Activated T-cell treated with anti-CD3 and anti-CD28 coated beads, Interleukin-2, amount 50 U/mL, for 1 hour (primary cell): ENCODE results near the gene DZIP3.

Source experiments
- DNase-seq: peaks from one replicate; pipeline ENCODE4 v3.0.0-alpha.2; 2020

Gene DZIP3

GRCh38 chr3:108589081-108589997 is at the start of gene DZIP3, which contains the start of gene CIP2A:
Gene DZIP3, plus strand, starts transcription at chr3:108589722. Its CDS starts 15,685 bp downstream, at chr3:108605407.
Gene CIP2A, minus strand, starts transcription at chr3:108589438. Its CDS starts 63 bp downstream, at chr3:108589375.
- peak; percentile 85 for DNase-seq

DNA sequence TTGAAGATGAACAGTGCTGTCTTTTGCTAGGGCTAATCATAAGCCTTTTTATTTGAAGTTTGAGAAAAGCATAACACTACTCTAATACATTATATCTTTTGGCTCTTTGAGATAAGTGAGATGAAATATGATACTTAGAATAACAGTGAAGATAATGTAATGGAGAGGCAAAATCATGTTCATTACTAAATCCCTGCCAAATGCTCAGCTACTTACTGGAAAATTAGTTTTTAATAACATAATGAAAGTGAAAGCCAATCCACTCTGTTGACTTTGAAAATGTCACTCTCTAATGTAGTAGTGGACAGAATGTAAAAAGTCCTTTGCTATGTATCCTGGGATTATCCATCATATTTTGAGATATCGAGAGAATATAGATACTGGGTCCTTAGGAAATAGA is 43.3 kb upstream of the DZIP3 start:
- no peak for DNase-seq

GRCh38 chr3:108546692-108547091 is 42.8 kb upstream of the DZIP3 start:
- no peak for DNase-seq

GRCh38 chr3:108548304-108548703 is 41.2 kb upstream of the DZIP3 start:
- no peak for DNase-seq

DNA sequence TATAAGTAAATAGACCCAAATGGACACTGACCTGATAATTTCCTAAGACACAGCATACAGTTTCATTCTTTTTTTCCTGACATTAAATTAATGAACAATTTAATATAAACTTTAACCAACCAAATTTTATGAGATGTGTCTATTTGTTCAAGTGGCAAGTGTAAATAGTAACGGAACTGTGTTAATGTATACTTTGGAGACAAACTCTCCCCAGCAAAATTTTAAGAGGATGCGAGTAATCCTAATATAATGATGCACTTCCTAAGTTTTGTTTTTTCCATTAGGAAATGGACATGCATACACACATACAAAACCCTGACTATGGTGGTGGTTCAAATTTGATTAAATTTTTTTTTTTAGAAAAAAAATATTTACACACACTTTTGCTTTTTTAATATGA is 40.6 kb upstream of the DZIP3 start:
- DNase-seq = no peak

DNA sequence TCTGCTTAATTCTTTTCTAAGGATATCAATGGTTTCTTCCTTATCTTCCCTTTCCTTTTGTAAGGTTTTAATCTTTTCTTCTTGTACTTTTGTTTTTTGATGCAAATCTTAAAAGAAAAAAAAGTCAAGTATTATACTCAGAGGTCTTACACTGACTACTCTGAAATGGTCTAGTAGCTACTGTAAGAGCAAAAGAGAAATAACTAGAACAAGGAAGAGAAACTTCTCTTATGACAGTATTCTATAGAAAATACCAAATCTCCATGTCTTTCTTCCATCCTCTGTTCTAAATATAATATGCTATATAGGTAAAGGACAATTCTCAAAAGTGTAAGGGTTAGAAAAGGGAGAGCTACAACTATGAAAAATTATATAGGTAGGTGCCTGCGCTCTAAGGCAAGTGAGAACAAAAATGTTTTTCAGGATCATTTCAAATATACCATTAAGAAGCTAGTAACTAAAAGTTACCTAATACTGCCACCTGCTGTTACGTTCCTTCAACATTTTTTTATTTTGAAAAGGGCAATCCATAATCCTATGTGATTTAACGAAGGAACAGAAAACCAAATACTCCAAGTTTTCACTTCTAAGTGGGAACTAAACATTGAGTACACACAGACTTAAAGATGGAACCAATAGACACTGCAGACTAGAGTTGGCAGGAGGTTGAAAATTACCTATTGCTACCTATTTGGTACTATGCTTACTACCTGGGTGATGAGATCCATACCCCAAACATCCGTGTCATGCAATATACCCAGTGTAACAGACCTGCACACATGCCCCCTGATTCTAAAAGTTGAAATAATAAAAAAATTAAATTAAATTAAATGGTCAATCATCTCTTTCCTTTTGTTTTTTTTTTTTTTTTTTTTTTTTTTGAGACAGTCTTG is 37.0 kb upstream of the DZIP3 start:
- DNase-seq = no peak

- DNase-seq = no peak
Measured at GRCh38 chr3:108554229-108554628, 35.3 kb upstream of the DZIP3 start.

GRCh38 chr3:108554913-108555571 is 34.5 kb upstream of the DZIP3 start:
- DNase-seq = no peak

GRCh38 chr3:108555966-108556581 is 33.4 kb upstream of the DZIP3 start:
- DNase-seq = no peak

DNA sequence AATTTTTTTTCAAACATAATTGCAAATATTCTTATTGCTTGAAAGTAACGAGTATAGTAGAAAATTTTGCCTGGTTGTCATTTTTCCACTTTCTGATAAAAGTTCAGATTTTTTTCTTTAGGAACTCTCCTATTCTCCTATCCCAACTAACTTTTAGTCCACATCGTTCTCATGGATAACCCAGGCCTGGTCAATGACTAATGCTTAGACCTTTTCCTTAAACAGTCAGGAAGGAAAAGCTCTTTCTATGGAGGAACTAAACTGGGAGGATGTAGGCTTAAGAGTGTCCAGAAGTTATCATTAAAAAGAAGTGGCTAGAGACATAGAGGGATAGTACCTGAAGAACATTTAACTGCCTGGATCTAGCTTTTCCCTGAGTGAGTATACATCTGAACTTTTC is 27.0 kb upstream of the DZIP3 start:
- no peak for DNase-seq

DNA sequence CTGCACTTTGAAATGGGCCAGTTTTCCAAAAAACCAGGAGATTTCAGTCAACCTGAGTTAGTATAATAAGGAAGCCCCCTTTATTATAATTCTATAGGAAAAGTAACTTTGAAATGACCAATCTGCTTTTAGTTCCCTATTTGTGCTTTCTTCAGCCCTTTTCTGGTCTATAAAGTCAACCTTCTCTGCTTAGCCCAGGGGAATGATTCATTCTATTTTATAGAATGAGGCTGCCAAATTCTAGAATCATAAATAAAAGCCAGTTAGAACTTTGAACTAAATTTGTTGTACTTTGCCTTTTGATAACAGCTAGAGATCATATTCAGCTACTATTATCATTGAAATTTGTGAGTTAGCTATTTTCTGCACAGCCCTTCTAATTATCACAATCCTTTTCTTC is 25.0 kb upstream of the DZIP3 start:
- DNase-seq = no peak

DNA sequence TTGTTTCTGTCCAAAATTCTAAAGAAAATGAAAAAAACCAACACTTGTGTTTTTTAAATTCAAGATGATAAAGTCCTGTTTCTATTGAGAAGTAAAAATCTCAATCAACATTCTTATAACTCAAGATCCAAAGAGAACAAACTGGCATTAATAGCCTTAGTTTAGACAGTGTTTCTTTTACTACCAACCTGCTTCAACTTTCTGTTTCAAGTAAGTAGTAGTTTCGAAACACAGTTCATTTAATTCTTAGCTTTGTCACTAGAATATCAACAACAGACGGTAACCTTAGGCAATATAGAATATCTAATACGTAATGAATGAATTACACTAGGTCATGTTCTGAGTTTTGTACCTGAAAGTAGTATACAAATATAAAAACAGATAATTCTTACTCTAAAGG is 24.0 kb upstream of the DZIP3 start:
- no peak for DNase-seq

DNA sequence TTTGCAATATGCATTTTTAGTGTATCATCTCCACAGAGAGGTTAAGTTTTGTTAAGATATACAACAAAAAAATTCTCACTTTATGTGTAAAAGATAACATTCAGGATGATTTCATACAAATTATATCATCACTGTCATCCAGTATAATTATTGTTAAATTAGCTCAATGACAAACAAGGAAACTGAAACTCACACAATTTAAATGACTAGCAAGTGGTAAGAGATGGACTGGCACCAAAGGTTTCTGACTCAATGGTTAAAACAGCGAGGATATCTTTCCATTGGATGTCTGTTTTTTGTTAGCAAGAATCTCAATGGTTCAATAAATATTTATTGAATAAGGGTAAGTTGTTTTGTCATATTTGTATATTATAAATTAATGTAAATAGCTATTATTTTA is 22.9 kb upstream of the DZIP3 start:
- DNase-seq = no peak

DNA sequence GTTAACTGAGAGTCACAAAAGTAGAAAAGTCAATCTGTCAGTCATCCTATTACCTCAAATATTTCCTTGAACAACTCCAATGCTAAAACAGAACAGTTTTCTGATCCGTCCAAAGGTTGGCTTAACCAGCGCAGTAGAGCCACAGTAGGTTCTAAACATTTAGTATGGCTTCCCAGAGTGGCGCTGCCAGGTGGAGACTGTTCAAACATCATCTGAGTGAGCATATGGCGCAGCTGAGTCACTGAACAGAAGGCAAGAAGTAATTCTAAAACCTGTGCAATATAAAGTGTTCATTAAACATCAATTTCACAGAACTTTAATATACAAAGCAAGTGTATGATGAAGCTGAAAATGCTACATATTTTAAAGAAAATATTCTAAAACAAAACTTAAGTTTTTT is 20.2 kb upstream of the DZIP3 start:
- no peak for DNase-seq

DNA sequence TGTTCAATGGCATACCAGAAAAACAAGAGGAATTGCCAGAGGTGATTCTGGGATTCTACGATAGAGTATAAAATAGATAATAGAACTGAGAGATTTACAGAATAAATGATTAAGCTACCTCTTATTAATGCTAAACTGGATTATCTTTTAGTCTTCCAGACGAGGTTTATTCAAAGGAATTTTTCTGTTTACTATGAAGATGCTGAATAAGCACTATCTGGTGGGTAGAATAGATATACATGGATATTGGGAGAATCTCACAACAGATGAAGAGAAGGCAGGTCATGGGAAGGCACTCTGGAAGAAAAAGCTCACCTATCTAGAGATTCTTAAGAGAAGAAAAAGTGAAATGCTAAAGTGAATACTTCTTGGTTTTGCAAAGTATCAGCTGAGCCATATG is 11.5 kb upstream of the DZIP3 start:
- DNase-seq = no peak

DNA sequence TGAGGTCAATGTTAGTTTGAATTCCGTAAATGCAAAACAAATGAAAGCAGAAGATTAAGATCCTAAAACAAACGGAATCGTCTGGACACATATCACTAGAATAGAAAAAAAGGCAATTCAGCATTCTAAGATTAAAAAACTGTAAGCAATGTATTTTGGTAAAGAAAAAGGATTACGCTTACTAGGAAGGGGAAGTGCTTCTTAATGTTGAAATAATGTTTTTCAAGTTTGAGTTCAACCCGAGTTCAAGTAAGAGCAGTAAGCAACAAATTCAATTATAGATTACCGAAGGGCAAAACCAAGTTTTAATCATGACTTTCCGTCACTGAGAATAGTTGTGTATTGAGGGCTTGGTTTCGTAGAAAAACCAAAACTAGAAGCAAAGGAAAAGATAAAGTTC is 921 bp upstream of the DZIP3 start:
- DNase-seq = no peak

DNA sequence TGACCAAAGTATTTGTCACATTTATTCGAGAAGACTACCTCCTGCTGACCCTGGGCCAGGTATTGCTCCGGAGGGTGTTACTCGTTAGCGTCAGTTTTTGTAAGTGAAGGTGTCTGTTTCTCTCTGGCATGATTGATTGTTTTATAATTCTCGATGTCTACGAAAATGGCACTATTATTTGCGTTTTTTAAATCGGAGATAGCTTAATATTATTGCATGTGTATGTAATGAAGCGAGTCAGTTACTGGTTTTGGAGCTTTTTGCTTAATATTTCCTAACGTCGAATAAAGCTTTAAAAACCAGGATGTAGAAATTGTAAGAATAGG is 439 bp downstream of the DZIP3 start:
- no peak for DNase-seq

DNA sequence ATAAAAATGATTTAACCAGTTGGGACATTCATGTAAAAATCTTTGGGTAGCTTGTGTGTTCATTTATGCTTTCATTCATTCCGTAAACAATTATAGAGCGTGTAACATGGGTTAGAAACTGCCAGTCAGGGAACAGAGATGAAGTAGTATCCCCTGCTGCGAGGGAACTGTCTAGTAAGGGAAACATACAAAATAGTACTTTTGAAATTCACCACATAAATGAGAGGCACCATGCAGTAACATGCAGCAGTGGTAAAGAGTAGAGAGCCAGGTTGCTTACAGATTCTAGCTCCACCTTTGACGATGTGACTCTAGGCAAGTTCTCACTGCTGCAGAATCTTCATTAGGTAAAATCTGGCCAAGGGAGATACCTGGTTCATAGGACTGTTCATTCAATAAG is 938 bp downstream of the DZIP3 start:
- no peak for DNase-seq

DNA sequence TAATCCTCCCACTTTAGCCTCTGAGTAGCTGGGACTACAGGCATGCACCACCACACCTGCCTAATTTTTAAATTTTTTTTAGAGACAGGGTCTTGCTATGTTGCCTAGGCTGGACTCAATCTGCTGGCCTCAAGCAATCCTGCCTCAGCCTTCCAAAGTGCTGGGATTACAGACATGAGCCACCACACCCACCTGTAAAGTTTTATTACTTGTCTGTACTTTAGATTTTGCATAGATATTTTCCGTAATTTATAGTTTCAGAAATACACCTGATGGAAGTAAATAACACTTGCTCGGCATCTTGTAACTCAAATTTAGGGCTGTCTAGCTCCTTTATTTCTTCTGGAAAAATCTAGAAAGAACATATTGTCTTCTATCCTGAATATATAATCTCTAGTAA is 5.8 kb downstream of the DZIP3 start:
- DNase-seq = no peak

- DNase-seq = no peak
Measured at GRCh38 chr3:108598375-108598774, 8.9 kb downstream of the DZIP3 start.

- no peak for DNase-seq
Measured at GRCh38 chr3:108599677-108600409, 10.3 kb downstream of the DZIP3 start.

- peak; percentile 23 for DNase-seq
Measured at GRCh38 chr3:108602249-108602934, 12.9 kb downstream of the DZIP3 start.
